GM21723 (cell line): Measurements from ENCODE around the gene SERHL2.
"Not testable (repeated sequence)": the region's sequence is repeated elsewhere in the genome, so short reads cannot be mapped to it uniquely, and the experiment has no call there.

Experiments
- ATAC-seq: cut with Tn5 transposase; IDR thresholded peaks from one replicate; pipeline ENCODE4 v1.9.1; 2021; ENCODE audit warnings: mild to moderate bottlenecking, moderate library complexity; ENCODE audit not compliant: unreplicated experiment

SERHL2 gene

GRCh38 chr22:42535082-42535731 is 18.5 kb upstream of the SERHL2 start:
- ATAC-seq = not testable (repeated sequence)

- ATAC-seq = no peak
Measured at GRCh38 chr22:42536166-42536565, 17.6 kb upstream of the SERHL2 start.

GRCh38 chr22:42536634-42537033 is 17.1 kb upstream of the SERHL2 start:
- not testable (repeated sequence) for ATAC-seq

GRCh38 chr22:42537199-42537831 is 16.4 kb upstream of the SERHL2 start:
- peak; percentile 52 for ATAC-seq

GRCh38 chr22:42539236-42539771 is 14.5 kb upstream of the SERHL2 start:
- not testable (repeated sequence) for ATAC-seq

GRCh38 chr22:42544686-42545085 is 9.1 kb upstream of the SERHL2 start:
- no peak for ATAC-seq

- no peak for ATAC-seq
Measured at GRCh38 chr22:42547562-42547961, 6.2 kb upstream of the SERHL2 start.

GRCh38 chr22:42548126-42548525 is 5.6 kb upstream of the SERHL2 start:
- not testable (repeated sequence) for ATAC-seq

GRCh38 chr22:42548597-42549330 is 5.0 kb upstream of the SERHL2 start:
- no peak for ATAC-seq

- no peak for ATAC-seq
Measured at GRCh38 chr22:42549331-42550060, 4.3 kb upstream of the SERHL2 start.

GRCh38 chr22:42552294-42552647 is 1.5 kb upstream of the SERHL2 start:
- ATAC-seq = not testable (repeated sequence)

GRCh38 chr22:42560381-42560780 is 6.6 kb downstream of the SERHL2 start:
- no peak for ATAC-seq

GRCh38 chr22:42560781-42561180 is 7.0 kb downstream of the SERHL2 start:
- ATAC-seq = no peak

- no peak for ATAC-seq
Measured at GRCh38 chr22:42561856-42562255, 8.1 kb downstream of the SERHL2 start.

GRCh38 chr22:42562279-42562678 is 8.5 kb downstream of the SERHL2 start:
- ATAC-seq = no peak

- no peak for ATAC-seq
Measured at GRCh38 chr22:42562684-42563083, 8.9 kb downstream of the SERHL2 start.

- ATAC-seq = not testable (repeated sequence)
Measured at GRCh38 chr22:42563943-42564342, 10.2 kb downstream of the SERHL2 start.

- ATAC-seq = no peak
Measured at GRCh38 chr22:42564699-42565098, 10.9 kb downstream of the SERHL2 start.

- ATAC-seq = no peak
Measured at GRCh38 chr22:42565956-42566355, 12.2 kb downstream of the SERHL2 start.

- ATAC-seq = not testable (repeated sequence)
Measured at GRCh38 chr22:42567950-42568349, 14.2 kb downstream of the SERHL2 start.

GRCh38 chr22:42570580-42570979 is 16.8 kb downstream of the SERHL2 start:
- not testable (repeated sequence) for ATAC-seq
